Endodermal cell (in vitro differentiated cells): Measurements from ENCODE around the gene RFPL3. TPM values are rescaled to one million over a fixed set of nuclear protein-coding genes. Genes with fewer than 3 reads are reported as not detected.
"Not testable (repeated sequence)": the region's sequence is repeated elsewhere in the genome, so short reads cannot be mapped to it uniquely, and the experiment has no call there.

ENCODE experiments used
- DNase-seq: peaks from one replicate; pipeline ENCODE4 v3.0.0-alpha.2; 2017
- H3K27ac ChIP-seq: 2 replicates; pipeline ENCODE4 v1.5.1; 2013; ENCODE audit warnings: mild to moderate bottlenecking, low read depth, low read length, moderate library complexity
- H3K27me3 ChIP-seq: 2 replicates; pipeline ENCODE4 v1.6.1; 2013; ENCODE audit warnings: mild to moderate bottlenecking, low read length, moderate library complexity; ENCODE audit not compliant: insufficient read depth, control insufficient read depth, poor library complexity, severe bottlenecking
- H3K36me3 ChIP-seq: 2 replicates; pipeline ENCODE4 v1.7.0; 2013; ENCODE audit warnings: mild to moderate bottlenecking, low read length, moderate library complexity; ENCODE audit not compliant: control insufficient read depth, insufficient read depth
- H3K4me1 ChIP-seq: one replicate; pipeline ENCODE4 v1.7.0; 2013; ENCODE audit warnings: low read length; ENCODE audit not compliant: control insufficient read depth, insufficient read depth
- H3K4me3 ChIP-seq: 2 replicates; pipeline ENCODE4 v1.5.1; 2013; ENCODE audit warnings: mild to moderate bottlenecking, low read length, moderate library complexity
- H3K9ac ChIP-seq: 2 replicates; pipeline ENCODE4 v1.6.1; 2013; ENCODE audit warnings: mild to moderate bottlenecking, low read length, moderate library complexity; ENCODE audit not compliant: poor library complexity, severe bottlenecking; ENCODE audit errors: extremely low read depth
- H3K9me3 ChIP-seq: 2 replicates; pipeline ENCODE4 v1.6.1; 2013; ENCODE audit warnings: mild to moderate bottlenecking, low read length, moderate library complexity; ENCODE audit not compliant: control insufficient read depth
- H3K27ac Mint-ChIP-seq: 2 replicates; pipeline ENCODE4 v1.8.0; 2020; ENCODE audit warnings: mixed read lengths
- H3K27me3 Mint-ChIP-seq: 2 replicates; pipeline ENCODE4 v1.8.0; 2021; ENCODE audit warnings: mild to moderate bottlenecking, mixed read lengths; ENCODE audit not compliant: insufficient read depth
- H3K36me3 Mint-ChIP-seq: 2 replicates; pipeline ENCODE4 v1.8.0; 2020; ENCODE audit warnings: low read depth, mixed read lengths
- H3K4me1 Mint-ChIP-seq: 2 replicates; pipeline ENCODE4 v1.8.0; 2020; ENCODE audit warnings: mixed read lengths
- H3K4me3 Mint-ChIP-seq: 2 replicates; pipeline ENCODE4 v1.8.0; 2020; ENCODE audit warnings: mild to moderate bottlenecking, moderate library complexity, mixed read lengths
- H3K9me3 Mint-ChIP-seq: 2 replicates; pipeline ENCODE4 v1.8.0; 2020; ENCODE audit warnings: mild to moderate bottlenecking, mixed read lengths
- CTCF ChIP-seq: fragments of 200-600 bp; sonication (generic); conservative IDR thresholded peaks from 2 replicates; pipeline ENCODE4 v1.5.0; 2021; ENCODE audit warnings: antibody characterized with exemption, mild to moderate bottlenecking
- WGBS, 2 experiments: methylation state at CpG; one replicate each; pipeline versions ENCODE4 v1.1.5 to v1.1.7; 2013; ENCODE audit warnings: missing lambda C conversion rate in 2 of 2, mixed read lengths in 1 of 2; ENCODE audit not compliant: insufficient coverage in 1 of 2, insufficient read length in 1 of 2; 5-methylcytosine and 5-hydroxymethylcytosine counted together
- total RNA-seq, 2 donors: library from RNA; stranded (reverse); fragmentation: NEBNext Ultra II Directional in 1 of 2; extraction: Animal tissue kit (Norgen Biotek cat#: 25700) in 1 of 2; gene quantifications; 2 replicates in 1 of 2; 3 replicates in 1 of 2; pipeline ENCODE4 v1.2.1, GENCODE V29; 2021

The RFPL3 gene
- total RNA-seq, 2 donors from 2014 or later = not detected

GRCh38 chr22:32353840-32354239 lies 3.8 kb upstream of the RFPL3 start:
- no peaks in the 10 kb centered on the region for H3K27me3 ChIP-seq
- no peaks in the 10 kb centered on the region for H3K4me1 ChIP-seq
- no peak overlapping the region for H3K27ac Mint-ChIP-seq
- no peak for TF ChIP-seq CTCF
- H3K4me1 Mint-ChIP-seq = peaks cover 7% of the 10 kb centered on the region
- H3K4me3 Mint-ChIP-seq = no peak overlapping the region
- no peaks in the 10 kb centered on the region for H3K9me3 Mint-ChIP-seq
- H3K36me3 ChIP-seq = no peaks in the 10 kb centered on the region
- no peaks in the 10 kb centered on the region for H3K36me3 Mint-ChIP-seq
- WGBS, 2 experiments = 90 to 95% methylated on average over 2 to 14 of the region's 19 CpGs
- H3K27me3 Mint-ChIP-seq = no peaks in the 10 kb centered on the region
- no peak for DNase-seq
- H3K4me3 ChIP-seq = no peak overlapping the region
- H3K27ac ChIP-seq = no peak overlapping the region
- H3K9me3 ChIP-seq = no peaks in the 10 kb centered on the region
- no peak overlapping the region for H3K9ac ChIP-seq

DNA sequence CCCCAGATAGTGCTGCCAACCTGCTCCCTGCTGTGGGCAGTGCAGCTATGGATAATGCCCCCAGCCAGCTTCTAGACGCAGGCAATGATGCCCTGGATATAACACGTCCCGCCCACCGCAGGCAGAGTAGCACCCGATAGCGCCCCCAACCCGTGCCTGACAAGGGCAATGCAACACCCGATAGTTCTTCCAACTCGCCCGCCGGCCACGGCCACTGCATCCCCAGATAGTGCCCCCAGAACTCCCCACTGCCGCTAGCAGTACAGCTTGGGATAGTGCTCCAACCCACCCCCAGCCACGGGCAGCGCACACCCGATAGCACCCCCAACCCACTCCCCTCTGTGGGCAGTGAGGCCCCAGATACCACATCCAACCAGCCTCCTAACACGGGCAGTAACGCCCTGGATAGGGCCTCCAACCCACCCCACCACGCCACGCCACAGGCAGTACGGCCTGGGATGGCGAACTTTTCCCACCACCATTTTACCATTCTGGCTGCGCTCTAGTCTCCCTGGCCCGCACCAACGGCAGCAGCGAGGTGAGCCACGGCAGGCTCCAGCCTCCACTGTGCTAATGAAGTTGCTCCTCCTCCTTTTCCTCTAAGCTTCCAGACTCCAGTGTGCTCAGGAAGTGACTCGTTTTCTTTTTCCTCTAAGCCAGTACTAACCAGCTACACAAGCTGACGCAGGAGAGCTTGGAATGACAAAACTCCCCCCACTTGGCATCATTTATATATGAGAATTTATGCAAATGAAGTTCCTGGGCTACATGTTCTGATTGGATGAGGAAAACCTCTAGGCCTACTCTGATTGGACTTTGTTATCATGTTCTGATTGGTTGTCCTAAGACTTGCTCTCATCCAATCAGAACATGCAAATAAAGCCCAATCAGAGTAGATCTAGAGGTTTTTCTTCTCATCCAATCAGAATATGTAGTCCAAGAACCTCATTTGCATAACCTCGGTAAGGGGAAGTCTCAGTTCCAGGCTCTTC lies 3.0 kb upstream of the RFPL3 start:
- TF ChIP-seq CTCF = no peak
- DNase-seq = no peak
- Mint-ChIP-seq H3K36me3 (no peaks in the 10 kb centered on the region), H3K27ac (peak overlapping the region; percentile 21), H3K9me3 (no peaks in the 10 kb centered on the region), H3K27me3 (no peaks in the 10 kb centered on the region), H3K4me1 (peaks cover 7% of the 10 kb centered on the region), H3K4me3 (no peak overlapping the region)
- WGBS, 2 experiments = 90 to 93% methylated on average over 19 to 30 of the region's 30 CpGs
- no peak overlapping the region for H3K27ac ChIP-seq
- H3K36me3 ChIP-seq = no peaks in the 10 kb centered on the region
- no peak overlapping the region for H3K9ac ChIP-seq
- no peak overlapping the region for H3K4me3 ChIP-seq
- H3K27me3 ChIP-seq = no peaks in the 10 kb centered on the region
- H3K9me3 ChIP-seq = no peaks in the 10 kb centered on the region
- no peaks in the 10 kb centered on the region for H3K4me1 ChIP-seq

DNA sequence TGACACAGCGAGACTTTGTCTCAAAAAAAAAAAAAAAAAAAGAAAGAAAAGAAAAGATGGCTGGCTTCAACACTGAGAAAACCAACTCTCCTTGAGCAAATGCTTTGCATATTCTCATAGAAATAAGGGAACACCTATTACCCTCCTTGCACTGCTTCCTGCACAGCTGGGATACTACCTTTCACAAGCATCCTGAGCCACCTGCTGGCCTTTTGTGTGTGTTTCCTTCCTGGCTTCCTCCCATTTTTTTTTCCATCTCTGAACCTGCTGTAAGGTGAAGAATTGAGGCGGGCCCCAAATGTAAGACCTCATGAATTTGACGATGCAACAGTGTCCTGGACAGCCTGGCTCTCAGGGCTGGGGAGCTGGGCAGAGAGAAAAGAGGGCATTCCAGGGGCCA lies 1.9 kb upstream of the RFPL3 start:
- Histone ChIP-seq H3K27me3 (no peaks in the 10 kb centered on the region), H3K36me3 (no peaks in the 10 kb centered on the region), H3K4me1 (no peaks in the 10 kb centered on the region), H3K9ac (no peak overlapping the region), H3K27ac (no peak overlapping the region), H3K4me3 (no peak overlapping the region), H3K9me3 (no peaks in the 10 kb centered on the region)
- H3K9me3 Mint-ChIP-seq = no peaks in the 10 kb centered on the region
- no peaks in the 10 kb centered on the region for H3K27me3 Mint-ChIP-seq
- WGBS, 2 experiments = 70 to 79% methylated on average over 2 to 3 of the region's 3 CpGs
- H3K27ac Mint-ChIP-seq = peak overlapping the region; percentile 15
- H3K36me3 Mint-ChIP-seq = no peaks in the 10 kb centered on the region
- no peak overlapping the region for H3K4me3 Mint-ChIP-seq
- DNase-seq = peak; percentile 70
- H3K4me1 Mint-ChIP-seq = peaks cover 7% of the 10 kb centered on the region
- peak; percentile 70 for TF ChIP-seq CTCF

- H3K27me3 Mint-ChIP-seq, H3K4me3 Mint-ChIP-seq: not testable (repeated sequence)
Observed at GRCh38 chr22:32360096-32360495, 2.4 kb downstream of the RFPL3 start.

More at GRCh38 chr22:32360096-32360495, 2.4 kb downstream of the RFPL3 start:
- H3K36me3 Mint-ChIP-seq, H3K36me3 ChIP-seq, H3K27ac ChIP-seq, H3K4me1 Mint-ChIP-seq, H3K27ac Mint-ChIP-seq, DNase-seq, H3K4me1 ChIP-seq, H3K27me3 ChIP-seq, H3K4me3 ChIP-seq, H3K9ac ChIP-seq, H3K9me3 ChIP-seq, H3K9me3 Mint-ChIP-seq: not testable (repeated sequence)
- 87 to 94% methylated on average over 3 to 11 of the region's 11 CpGs for WGBS, 2 experiments
